8988T (cell line): ENCODE results near the gene NRAS.

Experiments used
- DNase-seq: peaks from one replicate; pipeline ENCODE4 v3.0.0; 2011

The NRAS gene

GRCh38 chr1:114725230-114725629 lies 8.7 kb upstream of the NRAS start:
- no peak for DNase-seq

GRCh38 chr1:114723915-114724314 lies 7.3 kb upstream of the NRAS start:
- no peak for DNase-seq

DNA sequence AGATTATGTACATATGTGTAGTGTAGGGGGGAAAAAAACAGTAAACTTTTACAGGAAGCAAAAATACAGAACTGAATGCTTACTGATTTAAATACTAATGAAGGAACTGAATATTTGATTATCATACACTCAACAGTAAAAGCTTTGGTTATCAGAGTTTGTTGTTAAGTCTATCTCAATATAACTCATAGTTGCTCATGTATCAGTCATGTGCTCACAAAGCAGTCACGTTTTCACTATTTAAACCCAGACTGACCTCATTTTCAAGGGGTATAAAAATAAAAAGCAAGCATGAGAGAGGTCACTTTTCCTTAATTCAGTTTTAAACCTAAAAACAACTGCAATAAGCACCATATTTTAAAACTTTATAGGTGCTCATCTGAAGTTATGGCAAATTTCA lies 6.9 kb upstream of the NRAS start:
- no peak for DNase-seq

DNA sequence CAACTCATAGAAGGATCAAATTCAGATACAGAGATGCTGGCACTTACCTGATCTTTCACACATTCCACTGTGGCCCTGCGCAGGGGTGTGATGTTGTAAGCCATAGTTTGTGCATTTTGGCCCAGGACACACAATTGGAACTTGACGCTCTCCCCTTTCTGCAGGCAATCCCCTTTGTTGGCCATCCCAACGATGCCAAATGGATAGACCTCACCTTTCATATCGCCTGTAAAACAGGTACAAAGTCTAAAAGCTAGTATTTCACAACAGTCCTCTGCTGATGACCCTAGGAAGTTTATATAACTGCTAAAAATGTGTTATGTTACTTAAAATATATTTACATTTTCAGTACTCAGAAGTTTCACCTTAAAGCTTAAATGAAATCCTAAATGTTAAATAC lies 3.9 kb upstream of the NRAS start:
- no peak for DNase-seq

- DNase-seq: no peak
Observed at GRCh38 chr1:114719424-114719787, 2.8 kb upstream of the NRAS start.

DNA sequence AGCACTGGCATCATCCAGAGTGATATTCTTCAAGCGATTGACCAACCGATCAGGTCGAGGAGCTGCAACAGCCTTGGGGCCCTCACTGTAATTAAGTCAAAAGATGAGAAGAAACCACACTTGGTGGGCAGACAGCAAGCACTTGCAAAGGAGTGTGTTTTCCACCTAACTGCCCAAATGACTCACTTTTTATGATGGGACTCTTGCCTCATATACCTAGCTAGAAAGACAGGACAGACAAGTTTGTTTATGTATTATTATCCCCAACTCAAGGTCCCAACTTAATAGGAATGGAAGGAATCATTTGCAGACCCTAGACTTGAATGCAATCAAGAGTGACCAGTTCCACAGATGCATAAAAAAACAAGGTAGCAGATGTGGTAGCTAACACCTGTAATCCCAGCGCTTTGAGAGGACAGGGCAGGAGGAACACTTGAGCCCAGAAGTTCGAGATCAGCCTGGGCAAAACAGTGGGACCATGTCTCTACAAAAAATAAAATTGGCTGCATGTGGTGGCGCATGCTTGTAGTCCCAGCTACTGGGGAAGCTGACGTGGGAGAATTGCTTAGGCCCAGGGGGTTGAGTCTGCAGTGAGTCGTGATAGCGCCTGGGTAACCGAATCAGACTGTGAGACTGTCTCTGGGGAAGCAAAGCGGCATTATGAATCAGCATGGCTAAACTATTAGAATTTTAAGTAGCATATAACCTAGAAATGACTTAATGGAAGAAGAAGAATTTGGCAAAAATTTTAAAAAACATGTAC lies 2.3 kb upstream of the NRAS start:
- no peak for DNase-seq

DNA sequence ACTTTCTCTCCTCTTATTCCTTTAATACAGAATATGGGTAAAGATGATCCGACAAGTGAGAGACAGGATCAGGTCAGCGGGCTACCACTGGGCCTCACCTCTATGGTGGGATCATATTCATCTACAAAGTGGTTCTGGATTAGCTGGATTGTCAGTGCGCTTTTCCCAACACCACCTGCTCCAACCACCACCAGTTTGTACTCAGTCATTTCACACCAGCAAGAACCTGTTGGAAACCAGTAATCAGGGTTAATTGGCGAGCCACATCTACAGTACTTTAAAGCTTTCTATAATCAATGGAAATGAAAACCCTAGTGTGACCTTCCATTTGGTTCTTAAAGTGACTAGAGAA lies 643 bp downstream of the NRAS start:
- no peak for DNase-seq

DNA sequence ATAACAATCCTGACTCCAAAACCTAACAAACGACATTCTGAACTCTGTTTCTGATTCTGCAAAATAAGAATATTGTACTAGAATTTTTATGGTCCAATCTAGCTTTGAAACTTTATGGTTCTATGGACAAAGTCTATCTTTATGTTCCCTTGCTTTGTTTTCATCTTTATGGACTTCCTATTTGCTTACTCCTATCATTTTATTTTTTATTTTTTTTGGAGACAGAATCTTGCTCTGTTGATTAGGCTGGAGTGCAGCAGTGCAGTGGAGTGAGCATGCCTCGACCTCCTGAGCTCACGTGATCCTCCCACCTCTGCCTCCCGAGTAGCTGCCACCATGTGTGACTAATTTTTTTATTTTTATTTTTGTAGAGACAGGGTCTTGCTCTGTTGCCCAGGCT lies 3.6 kb downstream of the NRAS start:
- DNase-seq: no peak

- DNase-seq: no peak
Observed at GRCh38 chr1:114710360-114710759, 6.2 kb downstream of the NRAS start.

- no peak for DNase-seq
Observed at GRCh38 chr1:114707604-114708003, 9.0 kb downstream of the NRAS start.

DNA sequence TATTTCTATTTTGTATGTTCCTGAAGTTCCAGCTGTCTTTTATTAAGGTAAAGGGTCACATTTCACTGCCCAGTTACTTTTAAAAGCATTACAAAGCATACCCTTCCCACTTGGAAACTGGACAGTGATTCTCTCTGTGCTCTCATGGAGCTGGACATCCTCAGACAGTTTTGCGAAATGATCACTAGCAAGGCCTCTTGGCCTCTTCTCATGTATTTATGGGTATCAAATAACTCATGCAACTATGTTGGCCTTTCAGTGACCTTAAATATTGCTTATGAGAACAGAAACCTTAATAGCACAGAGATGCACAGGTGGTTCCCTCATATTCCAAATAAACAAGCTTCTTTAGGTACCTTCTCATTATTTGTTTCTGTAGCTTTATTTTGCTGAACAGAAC lies 13.3 kb downstream of the NRAS start:
- DNase-seq: no peak

GRCh38 chr1:114702737-114703136 lies 13.8 kb downstream of the NRAS start:
- no peak for DNase-seq

DNA sequence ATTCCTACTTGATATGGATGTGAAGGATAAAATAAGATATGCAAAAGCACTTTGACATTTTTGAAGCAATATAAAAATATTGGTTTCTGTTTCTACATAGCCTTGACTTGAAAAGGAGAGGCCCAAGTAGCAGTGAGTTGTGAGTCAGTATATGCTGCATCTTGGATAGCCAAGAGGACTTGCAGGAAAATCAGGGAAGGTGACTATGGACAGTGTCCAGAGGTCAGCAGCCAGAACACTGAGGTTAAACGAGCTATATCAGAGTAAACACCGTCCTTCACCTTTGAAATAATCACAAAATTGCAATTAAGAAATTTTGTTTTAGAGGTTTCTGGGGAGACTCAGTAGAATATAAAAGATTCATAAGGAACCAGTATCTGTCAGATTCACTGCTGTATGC lies 14.6 kb downstream of the NRAS start:
- DNase-seq: no peak

- no peak for DNase-seq
Observed at GRCh38 chr1:114700036-114700600, 16.5 kb downstream of the NRAS start.

- no peak for DNase-seq
Observed at GRCh38 chr1:114696810-114697209, 19.8 kb downstream of the NRAS start.

GRCh38 chr1:114695430-114696058 lies 21.0 kb downstream of the NRAS start, which contains the start of gene AMPD1:
TSS of gene AMPD1 (minus strand) at chr1:114695546. CDS start at chr1:114695471, 75 bp downstream.
- DNase-seq: no peak

GRCh38 chr1:114694540-114695310 lies 21.8 kb downstream of the NRAS start:
- no peak for DNase-seq

GRCh38 chr1:114692947-114693346 lies 23.6 kb downstream of the NRAS start:
- DNase-seq: no peak

GRCh38 chr1:114691061-114691460 lies 25.5 kb downstream of the NRAS start:
- DNase-seq: no peak

DNA sequence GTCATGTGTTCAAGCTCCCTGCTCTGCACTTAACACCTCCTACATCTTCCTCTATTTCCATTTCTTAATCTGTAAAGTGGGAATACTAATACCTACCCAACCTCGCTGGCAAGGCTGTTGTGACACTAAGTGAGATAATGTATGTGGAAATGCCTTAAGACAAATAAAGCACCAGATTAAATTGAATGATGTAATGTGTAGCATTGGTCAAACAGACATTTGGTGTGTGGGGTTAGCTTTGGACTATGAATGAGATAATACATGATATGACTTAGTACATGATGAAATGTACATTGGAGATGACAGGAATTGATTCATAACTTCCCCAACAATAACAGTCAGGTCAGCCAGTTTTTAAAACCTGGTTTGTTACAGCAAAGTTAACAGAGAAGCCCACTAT lies 26.4 kb downstream of the NRAS start:
- DNase-seq: no peak

DNA sequence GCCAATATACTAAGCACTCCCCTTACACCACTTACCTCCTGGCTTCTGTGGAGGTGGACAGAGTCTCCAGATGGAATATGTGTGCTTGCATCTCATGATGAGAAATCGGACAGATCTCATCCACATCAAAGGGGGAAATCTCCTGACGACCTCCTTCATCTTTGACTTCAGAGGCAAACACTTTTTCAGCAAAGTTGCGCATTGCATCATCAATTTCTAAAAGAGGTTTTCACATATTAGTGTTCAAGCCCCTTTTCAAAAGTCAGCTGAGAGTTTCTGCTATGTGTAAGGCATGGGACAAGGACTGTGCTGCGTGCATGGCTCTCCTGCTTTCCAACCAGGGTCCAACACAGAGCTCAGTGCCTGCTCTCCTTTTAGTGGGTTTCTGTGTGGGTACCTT lies 28.0 kb downstream of the NRAS start:
- no peak for DNase-seq

GRCh38 chr1:114685851-114686250 lies 30.7 kb downstream of the NRAS start:
- DNase-seq: no peak

GRCh38 chr1:114677691-114678090 lies 38.9 kb downstream of the NRAS start:
- DNase-seq: no peak

DNA sequence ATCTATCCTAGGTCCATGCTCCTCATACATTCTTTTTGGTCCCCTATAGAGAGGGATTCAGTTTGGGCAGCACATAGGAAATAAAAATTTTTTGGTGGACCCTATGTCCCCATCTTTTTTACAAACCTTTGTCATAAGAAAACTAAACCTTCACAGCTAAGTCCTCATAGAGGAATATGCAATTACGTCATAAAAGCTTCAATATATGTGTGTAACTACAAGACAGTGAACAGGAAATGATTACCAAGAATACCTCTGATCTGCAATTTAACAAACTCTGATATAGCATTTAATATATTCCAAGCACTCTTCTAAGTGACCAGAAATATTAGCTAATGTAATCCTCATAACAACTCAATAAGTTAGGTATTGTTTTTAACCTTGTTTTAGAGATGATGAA lies 40.5 kb downstream of the NRAS start:
- DNase-seq: no peak
